GM04503 (cell line): ENCODE results near the gene SETDB1.

ENCODE experiments used
- DNase-seq: peaks from one replicate; pipeline ENCODE4 v3.0.0-alpha.2; 2012; ENCODE audit warnings: low read depth

Gene SETDB1

GRCh38 chr1:151005729-151006319 is 79.7 kb downstream of the SETDB1 start:
- no peak for DNase-seq

- DNase-seq: peak; percentile 69
Observed at GRCh38 chr1:151006327-151007052, 80.3 kb downstream of the SETDB1 start, which contains the start of gene MINDY1. Gene MINDY1, minus strand, starts transcription at chr1:151006902. Its CDS starts 4,285 bp downstream, at chr1:151002617.

GRCh38 chr1:151007853-151008243 is 81.7 kb downstream of the SETDB1 start:
- no peak for DNase-seq

- DNase-seq: peak; percentile 91
Observed at GRCh38 chr1:151008244-151009205, 82.4 kb downstream of the SETDB1 start, which contains the start of gene PRUNE1. Gene PRUNE1, plus strand, starts transcription at chr1:151008449. Its CDS starts 184 bp downstream, at chr1:151008633.

- peak; percentile 33 for DNase-seq
Observed at GRCh38 chr1:151009206-151009587, 83.0 kb downstream of the SETDB1 start.

GRCh38 chr1:151009674-151010345 is 83.6 kb downstream of the SETDB1 start:
- DNase-seq: no peak

GRCh38 chr1:151010346-151010726 is 84.2 kb downstream of the SETDB1 start:
- DNase-seq: no peak

- DNase-seq: no peak
Observed at GRCh38 chr1:151011154-151011850, 85.1 kb downstream of the SETDB1 start.

- DNase-seq: no peak
Observed at GRCh38 chr1:151012684-151013471, 86.7 kb downstream of the SETDB1 start.

- no peak for DNase-seq
Observed at GRCh38 chr1:151013518-151013917, 87.4 kb downstream of the SETDB1 start.
